GM12872 (cell line): ENCODE measurements around the gene NFU1.

Experiments
- TF ChIP-seq, protein P1 (sequence below): IDR thresholded peaks from 3 replicates; pipeline ENCODE4 v1.5.1; 2011; ENCODE audit warnings: low read depth, mild to moderate bottlenecking, low read length, moderate library complexity; ENCODE audit not compliant: insufficient read depth

NFU1 gene

DNA sequence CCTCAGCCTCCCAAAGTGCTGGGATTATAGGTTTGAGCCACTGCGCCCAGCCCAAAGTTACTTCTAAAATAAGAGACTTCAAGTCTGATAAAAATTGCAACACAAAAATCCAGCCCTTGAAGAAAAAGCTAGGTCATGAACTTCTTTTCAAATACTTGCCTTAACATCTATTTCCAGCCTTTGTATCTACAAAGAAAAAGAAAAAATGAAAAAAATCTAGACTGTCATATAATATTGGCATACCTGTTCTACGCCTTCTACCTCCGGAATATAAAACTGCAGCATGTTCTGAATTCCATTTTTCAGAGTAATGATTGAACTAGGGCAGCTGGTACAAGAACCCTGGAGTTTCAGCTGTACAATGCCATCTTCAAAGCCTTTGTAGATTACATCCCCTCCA, 37.1 kb downstream of the NFU1 start:
- TF ChIP-seq, protein P1, sequence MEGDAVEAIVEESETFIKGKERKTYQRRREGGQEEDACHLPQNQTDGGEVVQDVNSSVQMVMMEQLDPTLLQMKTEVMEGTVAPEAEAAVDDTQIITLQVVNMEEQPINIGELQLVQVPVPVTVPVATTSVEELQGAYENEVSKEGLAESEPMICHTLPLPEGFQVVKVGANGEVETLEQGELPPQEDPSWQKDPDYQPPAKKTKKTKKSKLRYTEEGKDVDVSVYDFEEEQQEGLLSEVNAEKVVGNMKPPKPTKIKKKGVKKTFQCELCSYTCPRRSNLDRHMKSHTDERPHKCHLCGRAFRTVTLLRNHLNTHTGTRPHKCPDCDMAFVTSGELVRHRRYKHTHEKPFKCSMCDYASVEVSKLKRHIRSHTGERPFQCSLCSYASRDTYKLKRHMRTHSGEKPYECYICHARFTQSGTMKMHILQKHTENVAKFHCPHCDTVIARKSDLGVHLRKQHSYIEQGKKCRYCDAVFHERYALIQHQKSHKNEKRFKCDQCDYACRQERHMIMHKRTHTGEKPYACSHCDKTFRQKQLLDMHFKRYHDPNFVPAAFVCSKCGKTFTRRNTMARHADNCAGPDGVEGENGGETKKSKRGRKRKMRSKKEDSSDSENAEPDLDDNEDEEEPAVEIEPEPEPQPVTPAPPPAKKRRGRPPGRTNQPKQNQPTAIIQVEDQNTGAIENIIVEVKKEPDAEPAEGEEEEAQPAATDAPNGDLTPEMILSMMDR = no peak

DNA sequence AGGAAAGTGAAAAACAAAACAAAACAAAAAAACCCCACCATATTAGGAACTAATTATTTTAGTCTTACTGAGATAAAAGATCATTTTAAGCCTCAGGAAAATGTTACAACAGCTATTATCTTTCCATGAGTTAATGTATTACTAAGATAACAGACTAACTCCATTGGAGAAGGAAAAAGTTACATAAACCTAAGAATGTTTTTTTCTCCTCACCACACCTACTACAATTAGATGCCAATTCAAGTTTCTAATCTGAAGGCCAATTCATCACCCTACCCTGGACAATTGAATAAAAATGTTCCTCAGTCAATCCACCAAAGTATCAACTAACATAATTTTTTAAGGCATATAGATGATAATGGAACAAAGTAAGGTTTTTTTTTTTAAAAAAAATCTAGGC, 40.0 kb downstream of the NFU1 start:
- TF ChIP-seq, protein P1 = no peak

DNA sequence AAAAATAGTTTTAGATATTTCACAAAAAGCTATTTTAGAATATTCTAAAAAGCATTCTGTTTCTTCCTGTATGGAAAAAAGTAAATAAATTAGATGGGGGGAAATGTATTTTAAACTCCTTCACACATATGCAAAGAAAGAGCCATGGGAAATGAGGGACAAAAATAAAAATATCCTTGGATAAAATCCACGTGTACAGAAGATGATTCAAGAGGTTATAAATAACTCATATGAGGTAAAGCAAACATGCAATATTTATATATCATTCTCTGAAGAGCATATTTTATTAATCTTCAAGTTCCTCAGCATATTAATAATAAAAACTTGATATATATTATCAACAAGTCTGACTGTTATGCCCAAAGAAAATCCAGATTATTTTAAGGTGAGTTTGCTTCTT, 41.4 kb downstream of the NFU1 start:
- TF ChIP-seq, protein P1 = no peak

DNA sequence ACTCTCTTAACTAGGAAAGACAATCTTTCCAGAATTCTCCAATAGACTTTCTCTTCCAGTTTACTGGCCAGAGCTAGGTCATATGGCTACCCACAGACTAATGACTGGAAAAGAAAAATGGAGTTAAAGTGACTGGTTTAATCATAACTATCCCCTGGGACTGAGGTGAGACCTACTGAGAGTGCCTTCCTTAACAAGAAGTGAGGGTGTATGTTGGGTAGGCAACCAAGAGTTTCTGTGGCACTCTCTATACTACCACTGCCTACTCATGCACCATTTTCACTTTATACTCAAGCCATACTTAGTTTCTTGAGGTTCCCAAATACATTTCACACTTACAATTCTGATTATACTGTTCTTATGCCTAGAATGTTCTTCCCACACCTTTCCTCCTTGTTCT, 43.3 kb downstream of the NFU1 start:
- TF ChIP-seq, protein P1 = no peak

DNA sequence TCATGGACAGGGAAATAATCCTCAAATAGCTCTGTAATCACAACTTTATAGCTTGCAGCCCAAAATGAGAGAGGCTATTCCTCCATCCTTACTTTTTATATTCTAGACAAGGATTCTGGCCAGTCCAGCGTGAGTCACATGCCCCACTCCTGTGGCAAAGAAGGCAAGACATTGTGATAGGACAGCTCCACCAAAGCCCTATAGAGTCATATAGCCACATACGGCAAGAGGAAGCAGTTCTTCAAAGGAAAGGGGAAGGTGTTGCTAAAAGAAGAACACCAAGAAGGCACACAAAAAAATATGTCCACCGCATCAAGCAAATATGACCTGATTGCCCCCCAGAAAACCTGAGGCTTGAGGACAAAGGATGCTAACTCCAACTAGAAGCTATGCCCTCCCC, 46.8 kb downstream of the NFU1 start:
- TF ChIP-seq, protein P1 = no peak

DNA sequence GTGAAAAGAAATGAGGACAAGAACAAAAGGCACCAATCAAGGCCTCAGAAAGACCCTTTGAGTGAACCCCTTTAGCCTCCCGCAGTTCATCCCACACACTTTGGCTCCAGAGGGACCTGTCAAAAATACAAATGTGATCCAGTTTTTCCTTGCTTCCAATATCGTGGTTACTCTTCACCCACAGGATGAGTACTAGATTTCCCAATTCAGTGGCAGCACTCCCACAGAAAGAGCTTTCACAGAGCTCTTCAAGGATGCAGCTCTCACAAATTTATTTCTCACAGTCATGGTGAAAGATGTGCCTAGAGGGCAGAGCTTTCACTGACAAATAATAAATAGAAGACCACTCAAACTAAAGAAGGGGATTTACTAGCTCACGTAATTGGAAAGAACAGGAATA, 47.2 kb downstream of the NFU1 start:
- TF ChIP-seq, protein P1 = no peak

DNA sequence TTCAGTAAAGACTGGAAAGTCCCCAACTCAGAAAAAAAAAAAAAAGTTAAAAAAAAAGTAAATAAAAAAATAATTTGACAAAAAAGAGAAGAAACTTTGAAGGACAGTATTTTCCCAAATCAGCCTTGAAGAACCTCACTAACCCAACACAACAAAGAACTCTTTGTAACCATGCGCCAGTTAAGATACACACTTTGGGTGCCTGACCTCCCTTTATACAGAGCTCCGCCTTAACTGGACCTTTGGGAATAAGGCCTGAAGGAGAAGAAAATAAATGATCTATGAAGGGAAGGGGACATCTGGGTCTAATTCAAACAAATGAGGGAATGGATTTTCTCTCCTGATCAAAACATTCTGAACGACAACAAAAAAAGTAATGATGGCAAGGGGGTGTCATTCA, 48.0 kb downstream of the NFU1 start:
- TF ChIP-seq, protein P1 = no peak
